Activated T-helper 1 cell treated with anti-CD3 and anti-CD28 coated beads, Interleukin-2, amount 50 U/mL, for 16 hours (primary cell): Measurements from ENCODE around the gene TBC1D2B.

Experiments
- DNase-seq, 2 donors: peaks; one replicate each; pipeline ENCODE4 v3.0.0-alpha.2; 2020; ENCODE audit warnings: low read depth in 1 of 2, low spot score in 1 of 2

Gene TBC1D2B

DNA sequence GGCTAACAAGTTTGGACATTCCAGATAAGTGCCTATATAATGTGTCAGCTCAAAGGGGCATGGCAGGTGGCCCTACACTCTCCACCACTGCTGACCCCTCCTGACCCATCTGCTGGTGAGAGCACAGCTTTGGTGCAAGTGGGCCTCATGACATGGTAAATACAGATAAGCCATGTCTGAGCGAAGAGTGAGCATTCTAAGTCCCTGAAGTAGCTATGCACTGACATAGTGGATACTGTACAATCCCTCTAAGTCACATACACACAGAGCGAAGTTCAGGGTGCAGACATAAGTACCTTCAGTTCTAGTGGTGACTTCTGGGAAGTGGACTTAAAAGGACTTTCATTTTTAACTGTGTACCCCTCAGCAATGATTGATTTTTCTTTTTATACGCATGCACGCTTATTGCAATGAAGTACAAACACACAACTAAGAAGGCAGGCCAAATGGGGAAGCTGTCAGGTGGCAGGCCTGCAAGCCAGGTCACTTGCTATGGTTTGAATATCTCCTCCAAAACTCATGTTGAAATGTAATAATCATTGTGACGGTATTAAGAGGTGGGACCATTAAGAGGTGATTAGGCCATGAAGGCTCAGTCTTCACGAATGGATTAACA lies 41.5 kb downstream of the TBC1D2B start:
- DNase-seq: no peak

DNA sequence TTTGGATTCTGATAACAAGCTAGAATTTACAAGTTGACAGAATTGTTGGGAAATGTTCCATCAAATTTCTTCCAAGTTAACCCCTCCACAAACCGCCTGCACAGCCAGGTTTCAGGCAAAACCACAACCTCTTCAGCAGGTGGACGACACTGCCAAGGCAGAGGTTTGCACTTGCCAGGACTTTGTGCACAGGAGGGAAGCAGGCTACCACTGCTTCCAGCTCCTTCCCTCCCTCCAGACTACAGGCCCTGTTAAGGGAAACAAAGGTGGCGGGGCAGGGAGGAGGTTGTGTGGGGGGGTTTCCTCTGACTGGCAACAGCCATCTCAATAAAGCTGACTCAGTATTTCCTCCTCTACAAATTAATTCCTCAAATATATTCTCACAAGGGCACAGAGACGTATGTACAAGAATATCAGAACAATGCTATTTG lies 42.2 kb downstream of the TBC1D2B start:
- no peak for DNase-seq

GRCh38 chr15:78034495-78035191 lies 42.9 kb downstream of the TBC1D2B start:
- peak; percentile 55 to 67 for DNase-seq

DNA sequence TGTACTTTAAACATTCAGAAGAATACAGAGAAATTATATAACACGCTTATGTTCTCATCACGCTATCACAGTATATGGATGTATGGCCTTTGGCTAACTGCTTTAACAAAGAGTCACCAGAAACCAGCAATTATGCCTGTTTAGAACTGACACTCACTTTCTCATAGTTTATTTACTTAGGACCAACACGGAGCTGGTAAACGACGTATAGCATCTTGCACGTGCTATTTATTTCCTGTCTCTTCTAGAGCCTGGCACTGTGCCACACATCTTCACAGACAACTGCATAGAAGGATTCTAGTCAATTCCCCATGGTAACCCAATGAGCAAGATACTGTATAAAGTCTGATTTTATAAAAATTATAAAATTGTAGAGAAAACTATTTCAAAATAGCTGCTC lies 43.6 kb downstream of the TBC1D2B start:
- no peak for DNase-seq

DNA sequence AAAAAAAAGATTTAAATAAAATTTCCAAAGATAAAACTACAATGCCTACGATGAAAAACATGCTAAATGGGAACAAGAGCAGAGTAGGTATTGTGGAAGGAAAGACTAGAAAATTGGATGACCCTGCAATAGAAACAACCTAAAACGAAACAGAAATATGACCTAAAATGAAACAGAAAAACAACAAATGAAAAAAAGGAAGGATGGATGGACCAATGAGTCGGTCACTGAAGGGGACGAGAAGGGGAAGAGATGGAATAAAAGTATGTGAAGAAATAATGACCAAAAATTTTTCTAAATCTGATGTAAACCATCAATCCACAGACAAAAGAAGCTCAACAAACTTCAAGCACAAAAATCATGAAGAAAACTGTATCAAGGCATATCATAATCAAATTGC lies 44.8 kb downstream of the TBC1D2B start:
- DNase-seq: no peak

GRCh38 chr15:78024883-78025282 lies 52.6 kb downstream of the TBC1D2B start:
- DNase-seq: no peak

GRCh38 chr15:78024519-78024870 lies 53.0 kb downstream of the TBC1D2B start:
- DNase-seq: no peak

DNA sequence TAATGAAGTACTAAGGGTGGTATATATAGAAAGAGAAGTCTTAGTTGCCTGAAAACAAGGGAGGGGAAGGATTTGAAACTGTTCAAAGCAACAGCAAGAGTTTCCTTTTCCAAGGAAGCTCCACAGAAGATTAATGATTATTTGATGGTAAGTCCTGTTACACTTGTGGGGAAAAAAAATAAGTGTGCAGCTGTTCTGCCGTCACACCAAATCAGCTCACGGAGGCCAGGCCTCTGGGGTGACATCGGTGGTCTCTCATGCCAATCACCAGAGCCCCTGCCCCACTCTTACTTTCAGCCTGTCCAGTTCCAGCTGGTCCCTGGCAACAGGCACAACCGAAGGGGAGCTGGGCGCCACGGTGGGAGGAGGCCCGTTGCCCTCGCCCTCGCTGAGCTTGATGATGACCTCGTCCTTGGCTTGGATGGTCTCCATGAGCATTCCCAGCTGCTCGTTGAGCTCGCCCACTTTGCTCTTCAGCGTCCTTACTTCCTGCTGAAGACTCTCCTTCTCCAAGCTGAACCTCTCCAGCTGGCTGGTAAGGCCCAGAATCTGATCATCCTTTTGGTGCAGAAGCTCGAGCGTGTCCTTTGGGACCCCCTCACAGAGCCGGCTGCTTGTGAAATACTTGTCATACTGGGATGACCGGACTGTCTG lies 53.5 kb downstream of the TBC1D2B start:
- no peak for DNase-seq

DNA sequence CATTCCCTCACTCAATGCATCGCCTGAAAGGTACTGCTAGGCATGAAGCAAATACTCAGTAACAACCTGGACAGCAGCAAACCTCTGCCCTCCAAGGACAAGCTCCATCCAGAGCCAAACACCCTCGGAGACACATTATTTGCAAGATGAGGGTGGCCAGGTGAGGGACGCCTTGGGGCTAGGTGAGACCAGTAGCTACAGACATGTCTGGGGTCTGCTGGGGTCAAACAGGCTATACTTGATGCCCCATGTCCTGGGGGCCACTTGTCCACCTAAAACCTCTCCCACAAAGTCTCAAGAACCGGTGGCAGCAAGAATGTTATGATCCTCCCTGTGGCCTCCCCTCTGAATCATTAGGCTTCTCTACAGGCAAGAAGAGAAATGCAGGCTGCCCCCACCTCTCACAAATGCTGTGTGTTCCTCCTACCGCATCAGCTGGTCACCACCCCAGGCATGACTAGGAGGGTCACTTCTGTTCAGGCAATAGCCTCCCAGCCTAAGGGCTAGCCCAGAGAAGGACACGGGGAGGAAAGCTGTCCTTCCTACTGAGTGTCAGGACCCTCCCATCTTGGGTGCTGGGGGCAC lies 54.3 kb downstream of the TBC1D2B start:
- DNase-seq: no peak

GRCh38 chr15:78021761-78022160 lies 55.8 kb downstream of the TBC1D2B start:
- no peak for DNase-seq

DNA sequence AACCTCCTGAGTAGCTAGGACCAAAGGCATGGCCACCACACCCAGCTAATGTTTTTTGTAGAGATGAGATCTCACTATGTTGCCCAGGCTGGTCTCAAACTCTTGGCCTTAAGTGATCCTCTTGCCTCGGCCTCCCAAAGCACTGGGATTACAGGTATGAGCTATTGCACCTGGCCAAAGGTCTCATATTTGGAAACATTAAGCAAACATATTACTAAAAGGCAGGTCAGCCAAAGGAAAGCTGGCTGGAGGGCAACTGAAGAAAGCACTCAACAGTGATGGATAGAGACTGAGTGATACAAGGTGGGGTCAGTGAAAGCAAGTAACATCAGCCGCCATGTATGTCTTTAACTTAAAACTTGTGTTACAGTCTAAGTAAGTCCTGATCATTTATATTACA lies 57.5 kb downstream of the TBC1D2B start:
- no peak for DNase-seq

- no peak for DNase-seq
Measured at GRCh38 chr15:78018946-78019644, 58.4 kb downstream of the TBC1D2B start.

DNA sequence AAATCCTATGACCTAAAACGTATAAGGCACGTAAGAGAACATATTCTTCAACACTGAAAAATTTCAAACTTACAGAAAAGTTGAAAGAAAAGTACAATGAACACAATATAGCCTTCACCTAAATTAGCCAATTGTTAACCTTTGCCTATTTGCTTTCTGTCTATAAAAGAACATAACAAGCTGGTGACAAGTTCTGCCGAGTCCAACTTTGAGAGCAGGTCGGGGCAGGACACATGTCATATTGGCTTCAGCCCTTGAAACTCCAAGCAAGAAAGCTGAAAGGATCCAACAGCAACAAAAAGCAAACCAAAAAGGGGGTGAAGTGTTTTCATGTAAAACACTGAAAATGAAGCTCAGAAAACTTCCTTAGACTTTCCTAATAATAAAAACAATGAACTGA lies 59.1 kb downstream of the TBC1D2B start:
- no peak for DNase-seq

- no peak for DNase-seq
Measured at GRCh38 chr15:78016860-78017259, 60.7 kb downstream of the TBC1D2B start.

DNA sequence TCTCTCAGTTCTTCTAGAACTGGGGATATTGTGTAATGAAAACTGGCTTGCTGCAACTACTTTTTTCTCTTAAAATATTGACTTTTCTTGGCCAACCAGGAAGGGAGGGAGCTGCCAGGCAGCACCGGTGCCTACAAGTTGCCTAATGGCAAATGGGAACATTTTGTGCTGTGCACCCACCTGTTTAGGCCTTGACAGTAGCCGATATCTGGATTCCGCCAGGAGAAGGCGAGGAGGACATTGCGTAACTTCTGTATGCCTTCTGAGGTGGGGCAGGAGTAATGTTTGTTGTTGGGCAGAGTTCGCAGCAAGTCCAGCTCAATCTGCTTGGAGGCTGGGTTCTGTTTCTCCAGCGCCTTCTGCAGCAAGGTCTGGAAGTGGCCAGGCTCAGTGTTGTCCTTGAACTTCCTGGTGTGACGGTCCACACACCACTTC lies 64.9 kb downstream of the TBC1D2B start:
- no peak for DNase-seq

DNA sequence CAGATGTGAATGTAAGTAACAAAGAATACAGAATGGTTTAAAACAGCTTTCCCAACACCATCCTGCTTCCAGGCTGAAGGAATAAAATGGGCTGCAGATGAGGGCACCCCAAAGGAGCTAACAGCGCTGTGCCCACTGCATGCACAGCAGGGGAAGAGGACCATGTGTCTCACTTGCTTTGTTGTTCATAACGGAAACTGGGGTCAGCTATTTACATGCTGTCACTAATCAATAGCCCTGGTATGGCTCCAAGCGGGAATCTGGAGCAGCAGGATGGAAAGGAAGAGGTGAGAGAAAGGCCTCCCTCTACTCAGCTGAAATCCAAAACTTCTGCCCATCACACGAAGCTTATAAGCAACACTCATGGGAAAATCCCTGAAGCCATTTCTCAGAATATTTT lies 67.4 kb downstream of the TBC1D2B start:
- DNase-seq: no peak

DNA sequence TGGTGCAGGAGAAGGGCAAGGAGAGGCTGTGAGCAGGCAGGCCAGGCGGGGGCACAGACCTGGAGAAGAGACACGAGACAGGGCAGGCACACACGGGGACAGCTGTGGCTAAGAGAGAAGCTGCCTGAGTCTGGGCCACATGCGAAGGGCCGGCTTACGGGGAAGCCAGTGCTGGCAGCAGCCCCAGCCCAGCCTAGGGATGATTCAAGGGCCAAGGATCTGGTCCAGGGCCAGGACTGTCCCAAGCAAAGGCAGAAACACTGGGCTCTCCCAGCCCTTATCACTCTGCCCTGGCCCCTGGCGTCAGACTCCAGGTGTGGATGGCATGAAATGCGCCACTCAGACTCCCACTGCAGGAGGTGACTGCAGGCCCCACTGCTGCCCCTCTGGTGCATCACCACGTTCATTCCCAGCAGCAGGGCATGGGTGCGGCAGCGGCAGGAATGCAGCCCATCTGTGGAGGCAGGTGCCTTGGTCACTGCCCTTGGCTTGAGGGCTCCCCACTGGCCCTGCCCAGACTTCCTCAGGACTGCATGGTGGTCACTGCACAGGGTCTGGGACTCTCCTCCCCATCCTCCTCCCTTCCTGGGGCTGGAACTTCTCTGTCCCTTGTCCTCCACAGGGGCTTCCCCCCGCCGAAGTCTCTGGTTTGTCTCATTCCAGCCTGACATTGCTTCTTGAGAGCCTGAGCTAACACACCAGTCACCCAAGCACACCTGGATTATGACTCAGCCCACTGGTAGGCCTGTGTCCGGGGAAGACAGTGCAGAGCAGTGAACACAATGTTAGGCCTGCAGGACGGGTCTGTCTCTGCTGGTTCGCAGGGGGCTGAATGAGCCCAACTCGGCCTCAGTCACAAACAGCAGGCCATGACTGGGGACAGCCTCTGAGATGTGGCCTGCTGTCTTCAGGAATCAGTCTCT lies 69.3 kb downstream of the TBC1D2B start:
- no peak for DNase-seq

DNA sequence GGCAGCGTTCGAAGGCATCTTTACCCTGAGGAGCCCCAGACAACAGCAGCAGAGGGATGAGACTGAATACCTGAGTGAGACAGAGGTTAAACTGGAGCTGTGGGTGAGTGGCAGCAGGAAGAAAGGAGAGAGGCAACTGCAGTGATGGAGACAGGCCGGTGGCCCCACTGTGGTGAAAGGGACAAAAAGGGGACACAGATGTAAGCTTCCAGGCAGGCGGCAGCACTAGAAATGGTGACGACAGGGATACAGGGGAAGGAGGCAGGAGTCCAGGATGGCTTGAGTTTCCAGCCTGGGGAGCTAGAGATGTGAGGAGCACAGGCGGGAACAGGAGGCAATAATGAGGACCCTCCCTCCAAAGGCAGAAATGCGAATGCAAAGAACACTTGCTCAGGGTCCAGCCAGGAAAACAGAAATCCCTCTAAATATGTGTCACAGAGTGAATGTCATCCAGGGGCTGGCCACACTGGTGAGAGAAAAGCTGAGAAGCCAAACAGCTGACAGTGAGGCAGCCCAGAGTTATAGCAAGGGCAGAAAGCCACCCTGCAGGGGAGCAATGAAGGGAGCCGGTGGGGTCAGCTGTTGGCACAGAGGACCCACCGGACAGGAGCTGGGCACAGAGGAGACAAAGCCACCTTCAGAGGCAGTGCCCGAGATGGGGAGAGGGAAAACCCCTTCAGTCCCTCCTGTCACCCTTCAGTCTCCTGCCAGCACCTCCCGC lies 70.1 kb downstream of the TBC1D2B start:
- no peak for DNase-seq

GRCh38 chr15:78006567-78007205 lies 70.8 kb downstream of the TBC1D2B start:
- DNase-seq: no peak
